Measurements from ENCODE around the gene ANXA10. TPM values are rescaled to one million over a fixed set of nuclear protein-coding genes. Genes with fewer than 3 reads are reported as not detected.

The ANXA10 gene
- total RNA-seq, 1 experiment from 2014 or later, result not detected

DNA sequence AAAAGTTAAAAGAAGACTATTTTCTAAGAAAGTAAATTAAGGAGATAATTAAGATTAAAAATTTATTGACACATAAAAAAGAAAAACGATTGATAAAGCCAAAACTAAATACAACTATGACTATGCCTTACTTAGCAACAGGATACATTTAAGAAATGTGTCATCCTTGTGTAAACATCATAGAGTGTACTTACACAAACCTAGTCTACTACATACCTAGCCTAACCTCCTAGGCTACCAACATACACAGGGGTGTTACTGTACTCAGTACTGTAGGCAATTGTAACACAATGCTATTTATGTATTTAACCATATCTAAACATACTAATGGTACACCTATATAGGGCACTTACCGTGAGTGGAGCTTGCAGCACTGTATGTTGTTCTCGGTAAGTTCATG is 108.3 kb downstream of the ANXA10 start:
- ATAC-seq (peak; percentile 66), DNase-seq (ENCODE audit: low read depth, low spot score) (no peak)
- no TSS peak for BruUV-seq (replicated peaks)
- POLR2A ChIA-PET, result no interaction called here
- CTCF ChIA-PET, result no interaction called here
- H3K27me3 ChIP-seq (ENCODE audit: control insufficient read depth, insufficient read depth, low read length), result no peaks in the 10 kb centered on the region
- in situ Hi-C loops (cut with HindIII; ENCODE audit: low pct_unique_long_range_greater_than_20kb, low sequenced_read_pairs), result no loop called here
- H3K36me3 ChIP-seq (ENCODE audit: control insufficient read depth, insufficient read depth, low read length), result no peaks in the 10 kb centered on the region
- H3K27ac ChIP-seq (ENCODE audit: low read length), result no peak overlapping the region
- H3K4me3 ChIP-seq (ENCODE audit: low read depth in 2 of 2, low read length in 2 of 2), result no peak overlapping the region
- intact Hi-C loops (cut with micrococcal nuclease; ENCODE audit: unreplicated experiment), result no loop called here
- H3K4me1 ChIP-seq (ENCODE audit: control insufficient read depth, insufficient read depth, low read length), result no peaks in the 10 kb centered on the region
- no peaks in the 10 kb centered on the region for H3K9me3 ChIP-seq (ENCODE audit: control insufficient read depth, insufficient read depth, low read depth, low read length)
- TF ChIP-seq, protein P1, sequence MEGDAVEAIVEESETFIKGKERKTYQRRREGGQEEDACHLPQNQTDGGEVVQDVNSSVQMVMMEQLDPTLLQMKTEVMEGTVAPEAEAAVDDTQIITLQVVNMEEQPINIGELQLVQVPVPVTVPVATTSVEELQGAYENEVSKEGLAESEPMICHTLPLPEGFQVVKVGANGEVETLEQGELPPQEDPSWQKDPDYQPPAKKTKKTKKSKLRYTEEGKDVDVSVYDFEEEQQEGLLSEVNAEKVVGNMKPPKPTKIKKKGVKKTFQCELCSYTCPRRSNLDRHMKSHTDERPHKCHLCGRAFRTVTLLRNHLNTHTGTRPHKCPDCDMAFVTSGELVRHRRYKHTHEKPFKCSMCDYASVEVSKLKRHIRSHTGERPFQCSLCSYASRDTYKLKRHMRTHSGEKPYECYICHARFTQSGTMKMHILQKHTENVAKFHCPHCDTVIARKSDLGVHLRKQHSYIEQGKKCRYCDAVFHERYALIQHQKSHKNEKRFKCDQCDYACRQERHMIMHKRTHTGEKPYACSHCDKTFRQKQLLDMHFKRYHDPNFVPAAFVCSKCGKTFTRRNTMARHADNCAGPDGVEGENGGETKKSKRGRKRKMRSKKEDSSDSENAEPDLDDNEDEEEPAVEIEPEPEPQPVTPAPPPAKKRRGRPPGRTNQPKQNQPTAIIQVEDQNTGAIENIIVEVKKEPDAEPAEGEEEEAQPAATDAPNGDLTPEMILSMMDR (IDR thresholded peaks at IDR 0.05), result no peak
- TF ChIP-seq, protein P2, sequence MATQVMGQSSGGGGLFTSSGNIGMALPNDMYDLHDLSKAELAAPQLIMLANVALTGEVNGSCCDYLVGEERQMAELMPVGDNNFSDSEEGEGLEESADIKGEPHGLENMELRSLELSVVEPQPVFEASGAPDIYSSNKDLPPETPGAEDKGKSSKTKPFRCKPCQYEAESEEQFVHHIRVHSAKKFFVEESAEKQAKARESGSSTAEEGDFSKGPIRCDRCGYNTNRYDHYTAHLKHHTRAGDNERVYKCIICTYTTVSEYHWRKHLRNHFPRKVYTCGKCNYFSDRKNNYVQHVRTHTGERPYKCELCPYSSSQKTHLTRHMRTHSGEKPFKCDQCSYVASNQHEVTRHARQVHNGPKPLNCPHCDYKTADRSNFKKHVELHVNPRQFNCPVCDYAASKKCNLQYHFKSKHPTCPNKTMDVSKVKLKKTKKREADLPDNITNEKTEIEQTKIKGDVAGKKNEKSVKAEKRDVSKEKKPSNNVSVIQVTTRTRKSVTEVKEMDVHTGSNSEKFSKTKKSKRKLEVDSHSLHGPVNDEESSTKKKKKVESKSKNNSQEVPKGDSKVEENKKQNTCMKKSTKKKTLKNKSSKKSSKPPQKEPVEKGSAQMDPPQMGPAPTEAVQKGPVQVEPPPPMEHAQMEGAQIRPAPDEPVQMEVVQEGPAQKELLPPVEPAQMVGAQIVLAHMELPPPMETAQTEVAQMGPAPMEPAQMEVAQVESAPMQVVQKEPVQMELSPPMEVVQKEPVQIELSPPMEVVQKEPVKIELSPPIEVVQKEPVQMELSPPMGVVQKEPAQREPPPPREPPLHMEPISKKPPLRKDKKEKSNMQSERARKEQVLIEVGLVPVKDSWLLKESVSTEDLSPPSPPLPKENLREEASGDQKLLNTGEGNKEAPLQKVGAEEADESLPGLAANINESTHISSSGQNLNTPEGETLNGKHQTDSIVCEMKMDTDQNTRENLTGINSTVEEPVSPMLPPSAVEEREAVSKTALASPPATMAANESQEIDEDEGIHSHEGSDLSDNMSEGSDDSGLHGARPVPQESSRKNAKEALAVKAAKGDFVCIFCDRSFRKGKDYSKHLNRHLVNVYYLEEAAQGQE (IDR thresholded peaks at IDR 0.05; ENCODE audit: insufficient read depth in 1 of 2, low read depth in 2 of 2, low read length in 1 of 2), result no peak
- no peak for TF ChIP-seq SIN3A (IDR thresholded peaks at IDR 0.05; ENCODE audit: borderline replicate concordance, insufficient read depth, low read depth, low read length)
- no peak for TF ChIP-seq POLR2AphosphoS5 (IDR thresholded peaks at IDR 0.05; ENCODE audit: low read depth, low read length)
- no peak for TF ChIP-seq TCF7L2 (IDR thresholded peaks at IDR 0.05; ENCODE audit: low read depth, low read length)

DNA sequence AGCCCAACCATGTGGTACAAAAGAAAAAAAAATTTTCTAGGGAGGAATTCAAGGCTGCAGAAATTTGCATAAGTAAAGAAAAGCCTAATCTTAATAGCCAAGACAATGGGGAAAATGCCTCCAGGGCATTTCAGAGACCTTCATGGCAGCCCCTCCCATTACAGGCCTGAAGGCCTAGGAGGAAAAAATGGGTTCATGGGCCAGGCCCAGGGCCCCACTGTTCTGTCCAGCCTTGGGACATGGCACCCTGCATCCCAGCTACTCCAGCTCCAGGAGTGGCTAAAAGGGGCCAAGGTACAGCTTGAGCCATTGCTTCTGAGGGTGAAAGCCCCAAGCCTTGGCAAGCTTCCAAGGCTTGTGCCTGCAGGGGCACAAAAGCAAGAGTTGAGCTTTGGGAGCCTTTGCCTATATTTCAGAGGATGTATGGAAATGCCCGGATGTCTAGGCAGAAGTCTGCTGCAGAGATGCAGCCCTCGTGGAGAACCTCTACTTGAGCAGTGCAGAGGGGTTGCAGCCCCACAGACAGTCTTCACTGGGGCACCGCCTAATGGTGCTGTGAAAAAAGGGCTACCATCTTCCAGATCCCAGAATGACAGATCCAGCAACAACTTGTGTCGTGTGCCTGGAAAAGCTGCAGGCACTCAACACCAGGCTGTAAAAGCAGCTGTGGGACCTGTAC is 111.0 kb downstream of the ANXA10 start:
- ChIA-PET CTCF (no interaction called here), POLR2A (no interaction called here)
- in situ Hi-C loops (cut with HindIII; ENCODE audit: low pct_unique_long_range_greater_than_20kb, low sequenced_read_pairs), result no loop called here
- no peaks in the 10 kb centered on the region for H3K9me3 ChIP-seq (ENCODE audit: control insufficient read depth, insufficient read depth, low read depth, low read length)
- no peak for DNase-seq (ENCODE audit: low read depth, low spot score)
- no peak for ATAC-seq
- TF ChIP-seq, protein P1 (IDR thresholded peaks at IDR 0.05), result no peak
- no peak for TF ChIP-seq TCF7L2 (IDR thresholded peaks at IDR 0.05; ENCODE audit: low read depth, low read length)
- TF ChIP-seq POLR2AphosphoS5 (IDR thresholded peaks at IDR 0.05; ENCODE audit: low read depth, low read length), result no peak
- TF ChIP-seq SIN3A (IDR thresholded peaks at IDR 0.05; ENCODE audit: borderline replicate concordance, insufficient read depth, low read depth, low read length), result no peak
- TF ChIP-seq, protein P2 (IDR thresholded peaks at IDR 0.05; ENCODE audit: insufficient read depth in 1 of 2, low read depth in 2 of 2, low read length in 1 of 2), result no peak
- no peaks in the 10 kb centered on the region for H3K4me1 ChIP-seq (ENCODE audit: control insufficient read depth, insufficient read depth, low read length)
- H3K27ac ChIP-seq (ENCODE audit: low read length), result no peak overlapping the region
- H3K36me3 ChIP-seq (ENCODE audit: control insufficient read depth, insufficient read depth, low read length), result no peaks in the 10 kb centered on the region
- no peak overlapping the region for H3K4me3 ChIP-seq (ENCODE audit: low read depth in 2 of 2, low read length in 2 of 2)
- no TSS peak for BruUV-seq (replicated peaks)
- H3K27me3 ChIP-seq (ENCODE audit: control insufficient read depth, insufficient read depth, low read length), result no peaks in the 10 kb centered on the region
- intact Hi-C loops (cut with micrococcal nuclease; ENCODE audit: unreplicated experiment), result no loop called here
